ENCODE results near the gene PARN.

DNA sequence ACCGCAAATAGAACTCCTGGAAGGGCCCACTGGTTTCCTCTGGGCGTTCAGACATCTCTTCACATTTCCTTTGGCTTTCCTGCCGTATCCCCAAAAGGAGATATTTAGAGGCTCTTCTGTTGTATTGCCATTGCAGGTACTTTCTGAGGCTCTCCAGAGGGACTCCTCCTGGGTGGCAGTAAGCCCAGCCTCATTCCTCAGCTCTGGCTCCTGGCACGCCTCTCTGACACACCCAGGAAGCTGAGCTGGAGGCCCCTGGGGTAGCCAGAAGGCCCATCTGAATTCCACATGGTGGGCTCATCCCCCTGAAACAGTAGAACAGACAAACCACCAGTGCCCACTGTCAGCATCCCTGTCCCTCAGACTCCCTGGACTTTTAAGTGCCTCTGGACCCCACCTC lies 206.7 kb downstream of the PARN start:
- TF ChIP-seq POLR2A (IDR thresholded peaks at IDR 0.05; ENCODE audit: low read depth, low read length) (no peak), POLR2AphosphoS5 (IDR thresholded peaks at IDR 0.05; ENCODE audit: low read depth, low read length) (no peak), POU2F2 (IDR thresholded peaks at IDR 0.05; ENCODE audit: low read depth, low read length) (no peak), SPI1 (IDR thresholded peaks at IDR 0.05; ENCODE audit: low read depth, low read length) (no peak)
